Nephron (organoid): ENCODE results near the gene GOT1.

Experiments used
- H3K27ac Mint-ChIP-seq, 3 experiments: 2 replicates each; pipeline ENCODE4 v1.8.0; 2020; ENCODE audit warnings: mixed read lengths in 3 of 3, mild to moderate bottlenecking in 2 of 3, moderate library complexity in 1 of 3
- H3K27me3 Mint-ChIP-seq: 2 replicates; pipeline ENCODE4 v1.8.0; 2021; ENCODE audit warnings: low read depth, mild to moderate bottlenecking, moderate library complexity, mixed read lengths
- H3K36me3 Mint-ChIP-seq: 2 replicates; pipeline ENCODE4 v1.8.0; 2020; ENCODE audit warnings: low read depth, mixed read lengths
- H3K4me1 Mint-ChIP-seq: 2 replicates; pipeline ENCODE4 v1.8.0; 2020; ENCODE audit warnings: mixed read lengths
- H3K4me3 Mint-ChIP-seq, 3 experiments: 2 replicates each; pipeline ENCODE4 v1.8.0; 2020; ENCODE audit warnings: mild to moderate bottlenecking in 3 of 3, mixed read lengths in 3 of 3, moderate library complexity in 2 of 3
- H3K9me3 Mint-ChIP-seq: 2 replicates; pipeline ENCODE4 v1.8.0; 2020; ENCODE audit warnings: mixed read lengths
- CTCF ChIP-seq, 3 experiments: fragments of 200-600 bp; sonication (generic); IDR thresholded peaks; one replicate each; pipeline ENCODE4 v1.5.0; 2021; ENCODE audit warnings: antibody characterized with exemption in 3 of 3; ENCODE audit not compliant: unreplicated experiment in 3 of 3

GOT1 gene

GRCh38 chr10:99451499-99451788 is 21.0 kb upstream of the GOT1 start:
- H3K27me3 Mint-ChIP-seq, result peaks cover 85% of the 10 kb centered on the region
- no peaks in the 10 kb centered on the region for H3K36me3 Mint-ChIP-seq
- no peak overlapping the region for H3K27ac Mint-ChIP-seq
- no peak for TF ChIP-seq CTCF (IDR thresholded peaks at IDR 0.05; ENCODE audit: unreplicated experiment in 3 of 3)
- no peaks in the 10 kb centered on the region for H3K9me3 Mint-ChIP-seq
- H3K4me3 Mint-ChIP-seq, result no peak overlapping the region
- peaks cover 7% of the 10 kb centered on the region for H3K4me1 Mint-ChIP-seq

GRCh38 chr10:99450624-99451498 is 20.4 kb upstream of the GOT1 start:
- H3K4me3 Mint-ChIP-seq, result peak overlapping the region in 1 of 3 experiments; percentile 8
- no peaks in the 10 kb centered on the region for H3K9me3 Mint-ChIP-seq
- peaks cover 80% of the 10 kb centered on the region for H3K27me3 Mint-ChIP-seq
- TF ChIP-seq CTCF (IDR thresholded peaks at IDR 0.05; ENCODE audit: unreplicated experiment in 3 of 3), result no peak
- no peak overlapping the region for H3K27ac Mint-ChIP-seq
- peaks cover 7% of the 10 kb centered on the region for H3K4me1 Mint-ChIP-seq
- no peaks in the 10 kb centered on the region for H3K36me3 Mint-ChIP-seq

- Mint-ChIP-seq H3K36me3 (no peaks in the 10 kb centered on the region), H3K4me3 (no peak overlapping the region), H3K4me1 (peaks cover 7% of the 10 kb centered on the region), H3K27ac (no peak overlapping the region), H3K9me3 (no peaks in the 10 kb centered on the region), H3K27me3 (peaks cover 74% of the 10 kb centered on the region)
- no peak for TF ChIP-seq CTCF (IDR thresholded peaks at IDR 0.05; ENCODE audit: unreplicated experiment in 3 of 3)
These were observed 19.7 kb upstream of the GOT1 start for GRCh38 chr10:99450156-99450555.

- no peaks in the 10 kb centered on the region for H3K36me3 Mint-ChIP-seq
- no peak for TF ChIP-seq CTCF (IDR thresholded peaks at IDR 0.05; ENCODE audit: unreplicated experiment in 3 of 3)
- H3K4me1 Mint-ChIP-seq, result peaks cover 7% of the 10 kb centered on the region
- no peaks in the 10 kb centered on the region for H3K9me3 Mint-ChIP-seq
- no peak overlapping the region for H3K4me3 Mint-ChIP-seq
- H3K27me3 Mint-ChIP-seq, result peaks cover 81% of the 10 kb centered on the region
- H3K27ac Mint-ChIP-seq, result no peak overlapping the region
These were observed 18.6 kb upstream of the GOT1 start for GRCh38 chr10:99449023-99449422.

- H3K4me1 Mint-ChIP-seq, result no peaks in the 10 kb centered on the region
- no peak overlapping the region for H3K4me3 Mint-ChIP-seq
- H3K27me3 Mint-ChIP-seq, result peaks cover 49% of the 10 kb centered on the region
- H3K36me3 Mint-ChIP-seq, result peaks cover under 1% of the 10 kb centered on the region
- no peak overlapping the region for H3K27ac Mint-ChIP-seq
- no peak for TF ChIP-seq CTCF (IDR thresholded peaks at IDR 0.05; ENCODE audit: unreplicated experiment in 3 of 3)
- H3K9me3 Mint-ChIP-seq, result no peaks in the 10 kb centered on the region
These were observed 14.1 kb upstream of the GOT1 start for GRCh38 chr10:99444383-99445045.
